Measurements from ENCODE around the gene FTSJ3. TPM values are rescaled to one million over a fixed set of nuclear protein-coding genes. Genes with fewer than 3 reads are reported as not detected.
A peak's percentile ranks its signal among the peaks of the same experiment; 100 is the strongest.

FTSJ3 gene
- total RNA-seq, 4 donors from 2014 or later, result 46.8 to 72.4 (median 56.2) TPM

- H3K4me1 ChIP-seq, result peaks cover 23 to 58% (median 49%) of the 10 kb centered on the region in 4 donors
- intact Hi-C loops (cut with DNase I), result no loop called here
- H3K27ac ChIP-seq (replicated peaks in 1 of 4), result peak overlapping the region in 2 of 4 donors; percentile 13 to 94
- WGBS, result 95% methylated on average over 5 of the region's 5 CpGs
- H3K36me3 ChIP-seq, result peaks cover 54 to 72% (median 68%) of the 10 kb centered on the region in 4 donors
- TF ChIP-seq POLR2AphosphoS5 (IDR thresholded peaks at IDR 0.05) (no peak), CTCF (IDR thresholded peaks at IDR 0.05) (no peak), POLR2A (IDR thresholded peaks at IDR 0.05; ENCODE audit: low read depth) (no peak), EP300 (IDR thresholded peaks at IDR 0.05) (no peak)
- H3K4me3 ChIP-seq, result no peak overlapping the region
- no peak for DNase-seq (ENCODE audit: extremely low spot score)
- no peaks in the 10 kb centered on the region for H3K9me3 ChIP-seq
- H3K27me3 ChIP-seq, result no peaks in the 10 kb centered on the region
These were observed 2.8 kb upstream of the FTSJ3 start for GRCh38 chr17:63830278-63830677.

GRCh38 chr17:63828936-63829335 is 1.5 kb upstream of the FTSJ3 start:
- peak overlapping the region; percentile 5 to 94 (median 90) for H3K27ac ChIP-seq (replicated peaks in 1 of 4)
- intact Hi-C loops (cut with DNase I), result loop anchor here (5.0 kb wide), 1 partner anchor 52 kb away; no protein-coding TSS in a partner anchor
- peaks cover 23 to 55% (median 39%) of the 10 kb centered on the region in 4 donors for H3K4me1 ChIP-seq
- H3K9me3 ChIP-seq, result no peaks in the 10 kb centered on the region
- H3K4me3 ChIP-seq, result peak overlapping the region in 1 of 4 donors; percentile 82
- TF ChIP-seq POLR2A (IDR thresholded peaks at IDR 0.05; ENCODE audit: low read depth), result no peak
- no peak for TF ChIP-seq POLR2AphosphoS5 (IDR thresholded peaks at IDR 0.05)
- TF ChIP-seq EP300 (IDR thresholded peaks at IDR 0.05), result no peak
- TF ChIP-seq CTCF (IDR thresholded peaks at IDR 0.05), result no peak
- WGBS, result 93% methylated on average over 3 of the region's 3 CpGs
- H3K27me3 ChIP-seq, result no peaks in the 10 kb centered on the region
- peaks cover 60 to 72% (median 68%) of the 10 kb centered on the region in 4 donors for H3K36me3 ChIP-seq
- no peak for DNase-seq (ENCODE audit: extremely low spot score)

- Histone ChIP-seq H3K4me1 (peaks cover 23 to 54% (median 39%) of the 10 kb centered on the region in 4 donors), H3K4me3 (peak overlapping the region; percentile 82 to 92 (median 87)), H3K27me3 (no peaks in the 10 kb centered on the region), H3K36me3 (peaks cover 58 to 72% (median 68%) of the 10 kb centered on the region in 4 donors), H3K9me3 (no peaks in the 10 kb centered on the region), H3K27ac (replicated peaks in 1 of 4) (peak overlapping the region; percentile 88 to 94 (median 90))
- TF ChIP-seq EP300 (IDR thresholded peaks at IDR 0.05), result no peak
- TF ChIP-seq CTCF (IDR thresholded peaks at IDR 0.05), result no peak
- TF ChIP-seq POLR2AphosphoS5 (IDR thresholded peaks at IDR 0.05), result no peak
- no peak for TF ChIP-seq POLR2A (IDR thresholded peaks at IDR 0.05; ENCODE audit: low read depth)
- WGBS, result under 1% methylated on average over 19 of the region's 19 CpGs
- intact Hi-C loops (cut with DNase I), result loop anchor here (5.0 kb wide), 1 partner anchor 51 kb away; no protein-coding TSS in a partner anchor
- no peak for DNase-seq (ENCODE audit: extremely low spot score)
These were observed 348 bp upstream of the FTSJ3 start for GRCh38 chr17:63827801-63828221.

DNA sequence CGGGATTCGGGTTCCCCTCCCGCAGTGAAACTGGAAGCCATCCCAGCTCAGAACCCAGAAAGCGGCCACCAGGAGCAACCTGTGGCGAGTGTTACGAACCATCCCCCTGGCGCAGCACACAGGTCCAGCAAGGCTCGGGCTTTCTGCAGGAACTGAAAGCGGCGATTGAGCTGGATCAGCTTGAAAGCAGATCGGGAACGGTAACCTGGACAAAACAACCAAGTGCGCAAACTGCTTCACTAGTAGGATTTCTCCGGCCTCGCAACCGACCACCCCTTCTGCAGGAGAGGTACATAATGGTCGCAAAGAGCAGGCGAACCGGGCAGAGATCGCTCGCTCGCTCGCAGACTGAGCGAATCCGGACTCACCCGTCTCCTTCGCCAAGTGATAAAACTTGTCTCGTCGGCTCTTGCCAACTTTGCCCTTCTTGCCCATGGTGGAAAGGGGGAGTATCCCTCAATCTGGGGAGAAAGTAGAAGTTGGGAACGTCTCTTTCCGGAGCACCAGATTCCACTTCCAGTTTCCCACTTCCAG is 928 bp downstream of the FTSJ3 start:
- Histone ChIP-seq H3K4me1 (peaks cover 23 to 47% (median 39%) of the 10 kb centered on the region in 4 donors), H3K9me3 (no peaks in the 10 kb centered on the region), H3K27me3 (no peaks in the 10 kb centered on the region), H3K27ac (replicated peaks in 1 of 4) (peak overlapping the region; percentile 88 to 94 (median 90)), H3K36me3 (peaks cover 55 to 72% (median 68%) of the 10 kb centered on the region in 4 donors), H3K4me3 (peak overlapping the region; percentile 82 to 92 (median 87))
- 0% methylated on average over 14 of the region's 31 CpGs for WGBS
- TF ChIP-seq POLR2A (IDR thresholded peaks at IDR 0.05; ENCODE audit: low read depth) (no peak), POLR2AphosphoS5 (IDR thresholded peaks at IDR 0.05) (no peak), EP300 (IDR thresholded peaks at IDR 0.05) (no peak)
- intact Hi-C loops (cut with DNase I), result loop anchor here (5.0 kb wide), 1 partner anchor 49 kb away; no protein-coding TSS in a partner anchor
- no peak for DNase-seq (ENCODE audit: extremely low spot score)

DNA sequence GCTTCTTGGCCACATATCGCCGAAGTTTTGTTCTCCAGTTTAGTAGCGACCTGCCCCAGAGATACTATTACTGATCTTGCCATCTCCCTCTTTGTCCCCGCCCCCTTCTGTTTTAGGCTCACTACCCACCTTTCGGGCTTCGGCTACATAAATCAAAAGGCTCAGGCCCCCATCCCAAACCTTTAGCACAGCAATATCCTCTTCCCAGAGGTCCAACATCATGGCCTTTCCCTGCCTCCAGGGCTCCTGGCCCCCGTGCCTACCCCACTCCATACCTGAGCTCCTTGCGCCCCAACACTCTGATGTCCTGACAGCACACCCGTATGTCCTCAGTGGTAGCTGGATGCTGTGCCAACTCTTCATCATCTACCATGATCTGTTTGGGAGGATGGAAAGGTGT is 3.1 kb downstream of the FTSJ3 start:
- Histone ChIP-seq H3K27me3 (no peaks in the 10 kb centered on the region), H3K36me3 (peaks cover 54 to 72% (median 68%) of the 10 kb centered on the region in 4 donors), H3K4me1 (peaks cover 28 to 39% (median 31%) of the 10 kb centered on the region in 4 donors), H3K4me3 (no peak overlapping the region), H3K9me3 (no peaks in the 10 kb centered on the region), H3K27ac (replicated peaks in 1 of 4) (peak overlapping the region in 1 of 4 donors; percentile 94)
- no peak for DNase-seq (ENCODE audit: extremely low spot score)
- 88% methylated on average over 9 of the region's 9 CpGs for WGBS
- intact Hi-C loops (cut with DNase I), result no loop called here
- TF ChIP-seq CTCF (IDR thresholded peaks at IDR 0.05) (no peak), EP300 (IDR thresholded peaks at IDR 0.05) (no peak), POLR2A (IDR thresholded peaks at IDR 0.05; ENCODE audit: low read depth) (no peak)

All from esophagus muscularis mucosa (tissue), 4 donors.